HepG2 (cell line): Measurements from ENCODE around the gene EIF1AD. TPM values are rescaled to one million over a fixed set of nuclear protein-coding genes. Genes with fewer than 3 reads are reported as not detected.

Experiments
- ETV5 ChIP-seq: IDR thresholded peaks from 2 replicates; pipeline ENCODE4 v1.6.1; 2018; ENCODE audit warnings: missing biosample characterization, missing genetic modification reagents, inconsistent platforms, borderline replicate concordance
- NFKB2 ChIP-seq: sonication (generic); formaldehyde crosslinking; IDR thresholded peaks from 2 replicates; pipeline ENCODE4 v1.4.0; 2020; ENCODE audit warnings: missing genetic modification reagents, borderline replicate concordance
- SIN3A ChIP-seq: IDR thresholded peaks from 2 replicates; pipeline ENCODE4 v1.6.1; 2011; ENCODE audit warnings: low read depth, mild to moderate bottlenecking, control low read depth, low read length, borderline replicate concordance
- SPEN ChIP-seq: sonication (generic); formaldehyde crosslinking; IDR thresholded peaks from 2 replicates; pipeline ENCODE4 v1.5.1; 2020; ENCODE audit warnings: low read depth, mild to moderate bottlenecking, missing genetic modification reagents
- TBX2 ChIP-seq: sonication (generic); formaldehyde crosslinking; IDR thresholded peaks from 2 replicates; pipeline ENCODE4 v1.5.0; 2020; ENCODE audit warnings: missing genetic modification reagents, mild to moderate bottlenecking, borderline replicate concordance
- ZNF33A ChIP-seq: sonication (generic); formaldehyde crosslinking; IDR thresholded peaks from 2 replicates; pipeline ENCODE4 v1.5.1; 2020; ENCODE audit warnings: missing genetic modification reagents, mild to moderate bottlenecking, moderate library complexity, borderline replicate concordance
- ZNF530 ChIP-seq: sonication (generic); formaldehyde crosslinking; IDR thresholded peaks from 2 replicates; pipeline ENCODE4 v1.5.0; 2020; ENCODE audit warnings: low read depth, mild to moderate bottlenecking, missing genetic modification reagents
- ZNF556 ChIP-seq: sonication (generic); formaldehyde crosslinking; IDR thresholded peaks from 2 replicates; pipeline ENCODE4 v1.4.0; 2020; ENCODE audit warnings: mild to moderate bottlenecking, missing genetic modification reagents, borderline replicate concordance
- polyA plus RNA-seq, 8 experiments: library from polyadenylated mRNA; depleted of rRNA in 3 of 8; stranded (reverse) in 7 of 8; unstranded in 1 of 8; fragments of >200 nt; fragmentation: Illumina TruSeq in 4 of 8; extraction: Trizol in 4 of 8; gene quantifications; 2 replicates each; pipeline versions ENCODE4 v1.2.1 to v1.2.3, GENCODE V29; 2011 to 2016; ENCODE audit warnings: low read depth in 4 of 8, missing spikeins in 1 of 8, mixed read lengths in 1 of 8; ENCODE audit not compliant: insufficient read depth in 1 of 8
- total RNA-seq, 5 experiments: library from RNA; depleted of rRNA; stranded (reverse); fragments of >200 nt; fragmentation: Illumina TruSeq; extraction: Trizol; gene quantifications; 2 replicates each; pipeline ENCODE4 v1.2.3, GENCODE V29; 2016; ENCODE audit warnings: low read depth in 1 of 5
- TF ChIP-seq, protein P1 (sequence below): sonication (generic); formaldehyde crosslinking; IDR thresholded peaks from 2 replicates; pipeline ENCODE4 v1.4.0; 2020; ENCODE audit warnings: missing genetic modification reagents
- TF ChIP-seq, protein P2 (sequence below), 2 experiments: sonication (generic) in 1 of 2; formaldehyde crosslinking in 1 of 2; IDR thresholded peaks; 2 replicates each; pipeline versions ENCODE4 v1.6.1 to v1.9.0; 2014 to 2022; ENCODE audit warnings: antibody characterized with exemption in 1 of 2, borderline replicate concordance in 1 of 2, inconsistent platforms in 1 of 2, low read depth in 1 of 2, missing genetic modification reagents in 1 of 2
- TF ChIP-seq, protein P3 (sequence below): sonication (generic); formaldehyde crosslinking; conservative IDR thresholded peaks from 2 replicates; pipeline ENCODE4 v1.4.0; 2020; ENCODE audit warnings: mild to moderate bottlenecking, missing genetic modification reagents, moderate library complexity
- TF ChIP-seq, protein P4 (sequence below): sonication (generic); formaldehyde crosslinking; IDR thresholded peaks from 2 replicates; pipeline ENCODE4 v1.4.0; 2020; ENCODE audit warnings: missing genetic modification reagents

EIF1AD gene
- total and polyA plus RNA-seq, 2 of the 13 experiments (the other 11 are each of a cell fraction or from before 2014, with no cell fraction given), result 18.2 to 30.8 TPM

DNA sequence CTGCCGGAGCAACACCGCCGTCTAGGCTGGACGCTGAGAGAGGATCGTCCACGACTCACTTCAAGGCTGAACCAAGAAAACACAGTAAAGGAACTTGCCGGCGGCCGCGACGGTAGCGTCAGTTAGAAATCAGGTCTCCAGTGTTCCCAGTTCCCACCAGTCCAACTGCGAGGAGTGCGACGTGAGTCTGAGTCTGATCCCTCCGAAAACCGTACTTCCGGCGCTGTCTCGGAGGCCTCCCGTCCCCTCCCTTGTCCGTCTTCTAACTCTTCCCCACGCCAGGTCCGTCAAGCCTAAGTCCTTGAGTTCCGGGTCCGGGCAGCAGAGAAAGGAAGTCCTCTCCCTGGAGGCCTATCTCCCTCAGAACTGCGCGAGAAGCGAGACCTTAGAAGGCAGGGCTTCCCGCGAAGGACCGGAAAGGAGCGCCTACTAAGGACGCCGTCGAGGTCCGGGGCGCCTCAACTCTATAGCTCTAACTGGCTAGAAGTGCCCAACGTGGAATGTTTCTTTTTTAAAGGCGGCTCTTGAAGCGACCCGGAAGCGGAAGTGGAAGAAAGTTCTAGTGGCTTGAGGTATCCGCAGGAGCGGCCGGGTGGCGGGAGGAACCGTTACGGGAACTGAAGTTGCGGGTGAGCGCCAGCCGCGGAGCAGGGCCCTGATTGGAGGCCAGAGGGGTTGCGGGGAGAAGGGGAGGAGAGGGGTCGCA is at the start of gene EIF1AD, which contains the start of gene BANF1 (continued):
- TF ChIP-seq, protein P1, sequence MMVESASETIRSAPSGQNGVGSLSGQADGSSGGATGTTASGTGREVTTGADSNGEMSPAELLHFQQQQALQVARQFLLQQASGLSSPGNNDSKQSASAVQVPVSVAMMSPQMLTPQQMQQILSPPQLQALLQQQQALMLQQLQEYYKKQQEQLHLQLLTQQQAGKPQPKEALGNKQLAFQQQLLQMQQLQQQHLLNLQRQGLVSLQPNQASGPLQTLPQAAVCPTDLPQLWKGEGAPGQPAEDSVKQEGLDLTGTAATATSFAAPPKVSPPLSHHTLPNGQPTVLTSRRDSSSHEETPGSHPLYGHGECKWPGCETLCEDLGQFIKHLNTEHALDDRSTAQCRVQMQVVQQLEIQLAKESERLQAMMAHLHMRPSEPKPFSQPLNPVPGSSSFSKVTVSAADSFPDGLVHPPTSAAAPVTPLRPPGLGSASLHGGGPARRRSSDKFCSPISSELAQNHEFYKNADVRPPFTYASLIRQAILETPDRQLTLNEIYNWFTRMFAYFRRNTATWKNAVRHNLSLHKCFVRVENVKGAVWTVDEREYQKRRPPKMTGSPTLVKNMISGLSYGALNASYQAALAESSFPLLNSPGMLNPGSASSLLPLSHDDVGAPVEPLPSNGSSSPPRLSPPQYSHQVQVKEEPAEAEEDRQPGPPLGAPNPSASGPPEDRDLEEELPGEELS (CRISPR knock-in tag), result peak; percentile 36; the same call in 1 of the 2 replicates
- TF ChIP-seq SPEN (peak; percentile 93), NFKB2 (CRISPR knock-in tag) (no peak), ZNF530 (peak; percentile 68; the same call in 1 of the 2 replicates), ZNF556 (peak; percentile 97), ZNF33A (CRISPR knock-in tag) (no peak), SIN3A (peak; percentile 67), ETV5 (CRISPR knock-in tag) (peak; percentile 91), TBX2 (CRISPR knock-in tag) (peak; percentile 70; the same call in 1 of the 2 replicates)
- TF ChIP-seq, protein P2, sequence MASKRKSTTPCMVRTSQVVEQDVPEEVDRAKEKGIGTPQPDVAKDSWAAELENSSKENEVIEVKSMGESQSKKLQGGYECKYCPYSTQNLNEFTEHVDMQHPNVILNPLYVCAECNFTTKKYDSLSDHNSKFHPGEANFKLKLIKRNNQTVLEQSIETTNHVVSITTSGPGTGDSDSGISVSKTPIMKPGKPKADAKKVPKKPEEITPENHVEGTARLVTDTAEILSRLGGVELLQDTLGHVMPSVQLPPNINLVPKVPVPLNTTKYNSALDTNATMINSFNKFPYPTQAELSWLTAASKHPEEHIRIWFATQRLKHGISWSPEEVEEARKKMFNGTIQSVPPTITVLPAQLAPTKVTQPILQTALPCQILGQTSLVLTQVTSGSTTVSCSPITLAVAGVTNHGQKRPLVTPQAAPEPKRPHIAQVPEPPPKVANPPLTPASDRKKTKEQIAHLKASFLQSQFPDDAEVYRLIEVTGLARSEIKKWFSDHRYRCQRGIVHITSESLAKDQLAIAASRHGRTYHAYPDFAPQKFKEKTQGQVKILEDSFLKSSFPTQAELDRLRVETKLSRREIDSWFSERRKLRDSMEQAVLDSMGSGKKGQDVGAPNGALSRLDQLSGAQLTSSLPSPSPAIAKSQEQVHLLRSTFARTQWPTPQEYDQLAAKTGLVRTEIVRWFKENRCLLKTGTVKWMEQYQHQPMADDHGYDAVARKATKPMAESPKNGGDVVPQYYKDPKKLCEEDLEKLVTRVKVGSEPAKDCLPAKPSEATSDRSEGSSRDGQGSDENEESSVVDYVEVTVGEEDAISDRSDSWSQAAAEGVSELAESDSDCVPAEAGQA (IDR thresholded peaks at IDR 0.05; ENCODE audit: low read depth), result peak; percentile 81; the same call in 1 of the 2 replicates
- TF ChIP-seq, protein P2 (CRISPR knock-in tag; IDR thresholded peaks at IDR 0.05; ENCODE audit: borderline replicate concordance), result no peak
- TF ChIP-seq, protein P3, sequence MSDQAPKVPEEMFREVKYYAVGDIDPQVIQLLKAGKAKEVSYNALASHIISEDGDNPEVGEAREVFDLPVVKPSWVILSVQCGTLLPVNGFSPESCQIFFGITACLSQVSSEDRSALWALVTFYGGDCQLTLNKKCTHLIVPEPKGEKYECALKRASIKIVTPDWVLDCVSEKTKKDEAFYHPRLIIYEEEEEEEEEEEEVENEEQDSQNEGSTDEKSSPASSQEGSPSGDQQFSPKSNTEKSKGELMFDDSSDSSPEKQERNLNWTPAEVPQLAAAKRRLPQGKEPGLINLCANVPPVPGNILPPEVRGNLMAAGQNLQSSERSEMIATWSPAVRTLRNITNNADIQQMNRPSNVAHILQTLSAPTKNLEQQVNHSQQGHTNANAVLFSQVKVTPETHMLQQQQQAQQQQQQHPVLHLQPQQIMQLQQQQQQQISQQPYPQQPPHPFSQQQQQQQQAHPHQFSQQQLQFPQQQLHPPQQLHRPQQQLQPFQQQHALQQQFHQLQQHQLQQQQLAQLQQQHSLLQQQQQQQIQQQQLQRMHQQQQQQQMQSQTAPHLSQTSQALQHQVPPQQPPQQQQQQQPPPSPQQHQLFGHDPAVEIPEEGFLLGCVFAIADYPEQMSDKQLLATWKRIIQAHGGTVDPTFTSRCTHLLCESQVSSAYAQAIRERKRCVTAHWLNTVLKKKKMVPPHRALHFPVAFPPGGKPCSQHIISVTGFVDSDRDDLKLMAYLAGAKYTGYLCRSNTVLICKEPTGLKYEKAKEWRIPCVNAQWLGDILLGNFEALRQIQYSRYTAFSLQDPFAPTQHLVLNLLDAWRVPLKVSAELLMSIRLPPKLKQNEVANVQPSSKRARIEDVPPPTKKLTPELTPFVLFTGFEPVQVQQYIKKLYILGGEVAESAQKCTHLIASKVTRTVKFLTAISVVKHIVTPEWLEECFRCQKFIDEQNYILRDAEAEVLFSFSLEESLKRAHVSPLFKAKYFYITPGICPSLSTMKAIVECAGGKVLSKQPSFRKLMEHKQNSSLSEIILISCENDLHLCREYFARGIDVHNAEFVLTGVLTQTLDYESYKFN (CRISPR knock-in tag), result peak; percentile 63
- TF ChIP-seq, protein P4, sequence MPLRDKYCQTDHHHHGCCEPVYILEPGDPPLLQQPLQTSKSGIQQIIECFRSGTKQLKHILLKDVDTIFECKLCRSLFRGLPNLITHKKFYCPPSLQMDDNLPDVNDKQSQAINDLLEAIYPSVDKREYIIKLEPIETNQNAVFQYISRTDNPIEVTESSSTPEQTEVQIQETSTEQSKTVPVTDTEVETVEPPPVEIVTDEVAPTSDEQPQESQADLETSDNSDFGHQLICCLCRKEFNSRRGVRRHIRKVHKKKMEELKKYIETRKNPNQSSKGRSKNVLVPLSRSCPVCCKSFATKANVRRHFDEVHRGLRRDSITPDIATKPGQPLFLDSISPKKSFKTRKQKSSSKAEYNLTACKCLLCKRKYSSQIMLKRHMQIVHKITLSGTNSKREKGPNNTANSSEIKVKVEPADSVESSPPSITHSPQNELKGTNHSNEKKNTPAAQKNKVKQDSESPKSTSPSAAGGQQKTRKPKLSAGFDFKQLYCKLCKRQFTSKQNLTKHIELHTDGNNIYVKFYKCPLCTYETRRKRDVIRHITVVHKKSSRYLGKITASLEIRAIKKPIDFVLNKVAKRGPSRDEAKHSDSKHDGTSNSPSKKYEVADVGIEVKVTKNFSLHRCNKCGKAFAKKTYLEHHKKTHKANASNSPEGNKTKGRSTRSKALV, result no peak
